Activated T-cell treated with anti-CD3 and anti-CD28 coated beads, Interleukin-2, amount 50 U/mL, for 72 hours (primary cell): Measurements from ENCODE around the gene CASP9. TPM values are rescaled to one million over a fixed set of nuclear protein-coding genes. Genes with fewer than 3 reads are reported as not detected.
"Not testable (repeated sequence)": the region's sequence is repeated elsewhere in the genome, so short reads cannot be mapped to it uniquely, and the experiment has no call there.

Experiments used
- ATAC-seq, 2 donors: fragments of 150-1000 bp; cut with Tn5 transposase; replicated peaks in 1 of 2; 2 replicates each; pipeline ENCODE4 v1.10.0; 2021; ENCODE audit warnings: moderate library complexity in 2 of 2, mild to moderate bottlenecking in 1 of 2
- DNase-seq, 2 donors: peaks; one replicate each; pipeline ENCODE4 v3.0.0; 2021 to 2022; ENCODE audit warnings: mixed read lengths in 1 of 2
- H3K27ac Mint-ChIP-seq: one replicate; pipeline ENCODE4 v1.8.0; 2022; ENCODE audit warnings: mild to moderate bottlenecking, moderate library complexity, mixed read lengths
- H3K27me3 Mint-ChIP-seq: one replicate; pipeline ENCODE4 v1.8.0; 2022; ENCODE audit warnings: low read depth, mixed read lengths
- H3K36me3 Mint-ChIP-seq, 2 donors: one replicate each; pipeline ENCODE4 v1.8.0; 2022; ENCODE audit warnings: mixed read lengths in 2 of 2, mild to moderate bottlenecking in 1 of 2; ENCODE audit not compliant: insufficient read depth in 2 of 2
- H3K4me1 Mint-ChIP-seq: one replicate; pipeline ENCODE4 v1.8.0; 2022; ENCODE audit warnings: low read depth, mixed read lengths
- H3K4me3 Mint-ChIP-seq, 2 donors: one replicate each; pipeline ENCODE4 v1.8.0; 2022; ENCODE audit warnings: mild to moderate bottlenecking in 2 of 2, mixed read lengths in 2 of 2, moderate library complexity in 2 of 2
- H3K9me3 Mint-ChIP-seq, 2 donors: one replicate each; pipeline ENCODE4 v1.8.0; 2022; ENCODE audit warnings: mixed read lengths in 2 of 2
- total RNA-seq, 2 donors: library from RNA; stranded (reverse); gene quantifications; one replicate each; pipeline ENCODE4 v1.2.3, GENCODE V29; 2022

The CASP9 gene
- total RNA-seq, 2 donors from 2014 or later, result 13.4 to 16.3 TPM

GRCh38 chr1:15483971-15484370 is 40.0 kb downstream of the CASP9 start:
- H3K4me3 Mint-ChIP-seq, result no peak overlapping the region
- ATAC-seq (no peak), DNase-seq (no peak)
- H3K4me1 Mint-ChIP-seq, result no peaks in the 10 kb centered on the region
- no peaks in the 10 kb centered on the region for H3K36me3 Mint-ChIP-seq
- no peaks in the 10 kb centered on the region for H3K9me3 Mint-ChIP-seq
- no peak overlapping the region for H3K27ac Mint-ChIP-seq
- no peaks in the 10 kb centered on the region for H3K27me3 Mint-ChIP-seq

DNA sequence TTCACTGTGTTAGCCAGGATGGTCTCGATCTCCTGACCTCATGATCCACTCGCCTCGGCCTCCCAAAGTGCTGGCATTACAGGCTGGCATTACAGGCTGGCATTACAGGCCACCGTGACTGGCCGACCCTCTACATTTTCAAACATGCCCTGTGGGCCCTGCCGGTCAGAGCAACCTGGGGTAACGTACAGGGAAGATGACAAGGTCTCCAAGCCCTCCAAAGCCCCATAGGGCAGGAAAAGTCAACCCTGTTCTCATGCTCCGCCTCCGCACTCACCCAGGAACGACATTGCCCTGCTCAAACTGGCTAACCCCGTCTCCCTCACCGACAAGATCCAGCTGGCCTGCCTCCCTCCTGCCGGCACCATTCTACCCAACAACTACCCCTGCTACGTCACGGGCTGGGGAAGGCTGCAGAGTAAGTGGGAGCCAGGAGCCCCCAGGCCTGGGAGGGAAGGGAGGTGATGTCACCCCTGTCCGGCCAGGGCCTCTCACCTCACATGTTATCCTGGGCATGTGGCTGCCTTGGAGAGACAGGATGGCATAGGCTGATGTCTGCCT is 41.0 kb downstream of the CASP9 start:
- H3K4me3 Mint-ChIP-seq, H3K9me3 Mint-ChIP-seq, ATAC-seq, H3K27ac Mint-ChIP-seq, DNase-seq, H3K4me1 Mint-ChIP-seq, H3K27me3 Mint-ChIP-seq, H3K36me3 Mint-ChIP-seq: not testable (repeated sequence)

DNA sequence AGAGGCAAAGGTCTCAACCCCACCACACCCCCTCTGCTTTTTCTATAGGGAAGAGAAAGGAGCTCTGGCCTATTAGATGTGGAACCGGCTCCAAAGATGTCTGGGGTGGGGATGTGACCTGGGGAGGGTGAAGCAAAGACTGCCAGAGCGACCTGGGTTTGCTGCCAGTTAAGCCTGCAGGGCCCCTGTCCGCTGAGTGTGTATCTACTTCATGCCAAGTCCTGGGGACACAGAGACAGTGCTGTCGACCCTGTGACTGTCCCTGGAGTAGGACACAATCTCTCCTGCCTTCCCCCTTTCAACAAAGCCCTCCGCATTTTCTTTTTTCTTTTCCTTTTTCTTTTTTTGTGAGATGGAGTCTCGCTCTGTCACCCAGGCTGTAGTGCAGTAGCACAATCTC is 41.6 kb downstream of the CASP9 start:
- DNase-seq, ATAC-seq, H3K4me3 Mint-ChIP-seq, H3K4me1 Mint-ChIP-seq, H3K9me3 Mint-ChIP-seq, H3K27ac Mint-ChIP-seq, H3K27me3 Mint-ChIP-seq, H3K36me3 Mint-ChIP-seq: not testable (repeated sequence)

DNA sequence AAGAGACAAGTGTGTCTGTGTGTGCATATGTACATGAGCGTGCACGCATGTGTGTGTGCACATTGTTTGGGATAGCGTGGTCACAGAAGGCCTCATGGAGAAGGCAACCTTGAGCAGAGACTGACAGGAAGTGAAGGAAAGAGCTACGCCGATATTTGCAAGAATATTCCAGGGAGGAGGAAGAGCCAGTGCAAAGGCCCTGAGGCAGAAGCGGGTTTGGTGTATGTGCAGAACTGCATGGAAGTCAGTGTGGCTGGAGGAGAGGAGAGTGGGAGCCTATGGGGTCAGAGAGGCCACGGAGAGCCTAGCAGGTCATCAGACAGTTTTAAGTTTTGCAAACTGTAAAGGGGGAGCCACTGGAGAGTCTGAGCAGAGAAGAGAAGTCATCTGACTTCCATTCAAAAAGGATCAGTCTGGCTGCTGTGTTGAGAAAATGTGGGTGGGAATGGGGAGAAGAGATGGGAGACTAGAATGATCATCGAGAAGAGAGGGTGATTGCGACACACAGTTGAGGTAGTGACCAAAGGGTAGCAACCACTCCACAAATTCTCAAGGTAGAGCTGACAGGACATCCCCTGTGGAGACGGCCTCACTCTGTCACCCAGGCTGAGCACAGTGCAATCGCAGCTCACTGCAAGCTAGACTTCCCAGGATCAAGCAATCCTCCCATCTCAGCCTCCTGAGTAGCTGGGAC is 44.2 kb downstream of the CASP9 start:
- Mint-ChIP-seq H3K27ac (no peak overlapping the region), H3K4me3 (no peak overlapping the region), H3K27me3 (no peaks in the 10 kb centered on the region), H3K36me3 (no peaks in the 10 kb centered on the region), H3K4me1 (no peaks in the 10 kb centered on the region), H3K9me3 (no peaks in the 10 kb centered on the region)
- DNase-seq (no peak), ATAC-seq (no peak)

- Mint-ChIP-seq H3K9me3 (no peaks in the 10 kb centered on the region), H3K4me1 (no peaks in the 10 kb centered on the region), H3K4me3 (no peak overlapping the region), H3K27ac (no peak overlapping the region), H3K27me3 (no peaks in the 10 kb centered on the region), H3K36me3 (no peaks in the 10 kb centered on the region)
- no peak for ATAC-seq
- DNase-seq, result no peak
Observed at GRCh38 chr1:15477646-15478212, 46.3 kb downstream of the CASP9 start.

DNA sequence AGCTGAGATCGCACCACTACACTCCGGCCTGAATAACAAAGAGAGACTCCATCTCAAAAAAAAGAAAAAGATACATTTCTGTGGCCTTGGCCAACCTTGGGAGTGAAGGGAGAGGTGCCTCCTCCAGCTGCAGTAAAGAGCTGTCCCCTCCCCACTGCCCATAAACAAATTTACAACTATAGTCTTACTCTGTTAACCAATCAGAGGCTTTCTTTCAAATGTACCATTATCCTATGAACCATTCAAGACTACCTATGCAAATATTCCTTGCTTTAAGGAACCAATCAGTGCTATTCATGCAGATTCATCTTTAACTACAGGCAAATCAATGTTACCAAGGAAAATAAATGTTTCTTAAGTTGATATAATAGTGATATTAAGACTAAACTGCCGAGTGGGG is 47.1 kb downstream of the CASP9 start:
- Mint-ChIP-seq H3K36me3 (no peaks in the 10 kb centered on the region), H3K27ac (no peak overlapping the region), H3K9me3 (no peaks in the 10 kb centered on the region), H3K4me3 (no peak overlapping the region), H3K4me1 (no peaks in the 10 kb centered on the region), H3K27me3 (no peaks in the 10 kb centered on the region)
- ATAC-seq, result no peak
- DNase-seq, result no peak

GRCh38 chr1:15475752-15476314 is 48.2 kb downstream of the CASP9 start, which contains the start of gene CELA2B:
CELA2B (plus strand) TSS chr1:15476104; CDS start chr1:15476126, 22 bp downstream.
- no peak within 1 kb of the TSS for H3K4me3 Mint-ChIP-seq
- H3K27ac Mint-ChIP-seq, result no peak within 1 kb of the TSS
- H3K9me3 Mint-ChIP-seq, result no peaks in the 10 kb centered on the region
- no peaks in the 10 kb centered on the region for H3K27me3 Mint-ChIP-seq
- no peaks in the 10 kb centered on the region for H3K36me3 Mint-ChIP-seq
- no peaks in the 10 kb centered on the region for H3K4me1 Mint-ChIP-seq
- DNase-seq (no peak), ATAC-seq (no peak)

DNA sequence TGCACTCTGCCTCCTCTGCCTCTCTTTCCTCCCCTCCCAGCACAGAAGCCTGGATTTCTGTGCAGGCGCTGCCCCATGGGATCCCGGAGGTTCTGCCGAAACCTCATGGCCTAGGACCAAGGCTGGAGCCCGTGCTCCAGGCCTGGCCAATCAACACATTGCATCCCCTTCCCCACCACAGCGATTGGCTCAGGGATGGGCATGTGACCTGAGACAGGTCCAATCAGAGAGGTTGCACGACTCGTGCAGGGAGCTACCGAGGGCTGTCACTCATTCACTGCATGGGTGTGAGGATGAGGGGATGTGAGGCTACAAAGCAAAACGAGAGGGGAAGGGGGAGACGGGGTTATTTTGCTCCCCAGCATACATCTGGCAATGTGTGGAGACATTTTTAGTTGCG is 51.4 kb downstream of the CASP9 start:
- DNase-seq (no peak), ATAC-seq (no peak)
- no peaks in the 10 kb centered on the region for H3K4me1 Mint-ChIP-seq
- H3K27ac Mint-ChIP-seq, result no peak overlapping the region
- H3K36me3 Mint-ChIP-seq, result no peaks in the 10 kb centered on the region
- no peaks in the 10 kb centered on the region for H3K27me3 Mint-ChIP-seq
- H3K4me3 Mint-ChIP-seq, result no peak overlapping the region
- no peaks in the 10 kb centered on the region for H3K9me3 Mint-ChIP-seq

DNA sequence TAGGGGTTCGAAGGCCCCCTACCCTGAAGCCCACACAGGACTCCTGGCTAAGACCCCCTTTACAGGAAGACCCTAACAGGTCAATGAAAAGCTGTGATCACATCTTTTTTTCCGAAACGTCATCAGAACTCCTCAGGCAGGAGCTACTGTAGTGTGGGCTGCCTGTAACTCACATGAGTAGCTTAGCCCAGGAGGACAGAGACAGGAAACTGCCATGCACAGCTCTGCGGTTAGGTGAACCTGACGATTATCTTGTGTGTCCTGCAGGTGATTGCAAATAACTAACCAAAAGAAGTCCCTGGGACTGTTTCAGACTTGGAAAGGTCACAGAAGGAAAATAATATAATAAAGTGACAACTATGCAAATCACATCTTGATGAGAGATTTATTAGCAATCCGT is 52.3 kb downstream of the CASP9 start:
- not testable (repeated sequence) for H3K4me3 Mint-ChIP-seq, ATAC-seq, H3K9me3 Mint-ChIP-seq, DNase-seq, H3K36me3 Mint-ChIP-seq, H3K4me1 Mint-ChIP-seq, H3K27me3 Mint-ChIP-seq, H3K27ac Mint-ChIP-seq

DNA sequence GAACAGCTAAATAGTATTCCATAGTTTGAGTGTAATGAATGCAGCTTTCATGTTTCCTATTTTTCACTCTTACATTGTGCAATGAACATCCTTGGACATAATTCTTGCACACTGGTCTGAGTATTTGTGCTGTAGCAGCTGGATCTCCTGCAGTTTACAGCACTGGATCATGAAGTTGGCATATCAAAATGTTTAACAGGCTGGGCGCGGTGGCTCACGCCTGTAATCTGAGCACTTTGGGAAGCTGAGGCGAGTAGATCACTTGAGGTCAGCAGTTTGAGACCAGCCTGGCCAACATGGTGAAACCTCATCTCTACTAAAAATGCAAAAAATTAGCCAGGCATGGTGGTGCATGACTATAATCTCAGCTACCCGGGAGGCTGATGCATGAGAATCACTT is 52.9 kb downstream of the CASP9 start:
- not testable (repeated sequence) for H3K4me3 Mint-ChIP-seq, H3K27me3 Mint-ChIP-seq, H3K9me3 Mint-ChIP-seq, H3K27ac Mint-ChIP-seq, ATAC-seq, DNase-seq, H3K4me1 Mint-ChIP-seq, H3K36me3 Mint-ChIP-seq

DNA sequence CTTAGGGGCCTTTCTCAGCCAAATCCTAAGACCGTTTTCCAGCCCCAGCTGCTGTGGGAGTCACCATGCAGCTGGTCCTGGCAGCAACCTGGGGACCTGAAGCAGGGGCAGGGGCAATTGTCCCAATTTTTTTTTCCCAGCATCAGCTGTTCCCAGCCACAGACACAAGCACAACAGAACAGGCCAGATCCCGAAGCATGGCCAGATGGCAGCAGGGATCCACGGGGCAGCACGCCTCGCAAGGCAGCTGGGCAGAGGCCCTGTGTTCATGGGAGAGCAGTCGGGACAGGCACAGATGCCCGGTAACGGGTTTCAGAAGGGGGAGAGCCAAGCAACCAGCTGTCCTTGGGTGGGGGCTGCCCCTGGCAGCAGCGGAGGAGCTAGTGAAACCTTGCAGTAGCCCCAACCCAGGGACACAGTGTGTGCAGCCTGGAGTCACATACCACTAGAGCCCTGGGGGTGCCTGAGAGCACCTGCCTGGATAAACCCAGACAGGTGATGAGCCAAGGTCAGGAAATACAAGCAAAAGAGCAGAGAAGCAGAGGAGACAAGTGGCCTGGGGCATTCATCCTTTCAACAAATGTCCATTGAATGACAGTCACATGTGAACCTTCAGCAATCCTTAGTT is 54.1 kb downstream of the CASP9 start:
- DNase-seq, H3K4me3 Mint-ChIP-seq, H3K4me1 Mint-ChIP-seq, H3K27ac Mint-ChIP-seq, H3K9me3 Mint-ChIP-seq, H3K36me3 Mint-ChIP-seq, ATAC-seq, H3K27me3 Mint-ChIP-seq: not testable (repeated sequence)

DNA sequence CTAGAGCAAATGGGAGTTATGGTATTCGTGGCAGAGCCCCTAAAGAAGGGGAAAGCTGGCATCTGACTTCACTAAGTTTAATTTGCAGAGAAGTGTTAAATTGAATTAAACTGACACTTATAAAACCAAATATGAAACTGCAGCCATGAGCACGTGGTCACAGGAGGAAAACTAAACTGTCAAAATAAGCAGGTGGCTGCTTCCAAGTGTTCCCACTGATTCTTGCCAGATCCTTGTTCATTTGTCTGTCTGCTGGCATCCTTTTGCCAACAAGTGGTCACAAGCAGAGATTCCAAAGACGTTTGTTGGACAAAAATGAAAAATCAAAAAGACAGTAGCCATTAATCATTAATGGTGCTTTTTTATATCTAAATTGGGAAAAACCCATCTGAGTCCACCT is 54.7 kb downstream of the CASP9 start:
- ATAC-seq (no peak), DNase-seq (no peak)
- Mint-ChIP-seq H3K4me3 (no peak overlapping the region), H3K9me3 (no peaks in the 10 kb centered on the region), H3K4me1 (no peaks in the 10 kb centered on the region), H3K27me3 (no peaks in the 10 kb centered on the region), H3K36me3 (no peaks in the 10 kb centered on the region), H3K27ac (no peak overlapping the region)

GRCh38 chr1:15468145-15468544 is 55.9 kb downstream of the CASP9 start:
- Mint-ChIP-seq H3K27ac (no peak overlapping the region), H3K4me1 (no peaks in the 10 kb centered on the region)

More at GRCh38 chr1:15468145-15468544, 55.9 kb downstream of the CASP9 start:
- DNase-seq (no peak), ATAC-seq (no peak)
- Mint-ChIP-seq H3K27me3 (no peaks in the 10 kb centered on the region), H3K9me3 (no peaks in the 10 kb centered on the region), H3K36me3 (no peaks in the 10 kb centered on the region), H3K4me3 (no peak overlapping the region)
